ENCODE measurements around the gene MYO5C. TPM values are rescaled to one million over a fixed set of nuclear protein-coding genes. Genes with fewer than 3 reads are reported as not detected.
A peak's percentile ranks its signal among the peaks of the same experiment; 100 is the strongest.

The MYO5C gene
- total and polyA plus RNA-seq, 10 of the 15 experiments (the other 5 are each of a cell fraction or from before 2014, with no cell fraction given), result 0.29 to 1.3 (median 0.75) TPM

- Histone ChIP-seq H3K27me3 (replicated peaks in 1 of 2; ENCODE audit: control insufficient read depth in 2 of 2, insufficient read depth in 2 of 2, low read length in 1 of 2) (no peaks in the 10 kb centered on the region), H3K4me1 (ENCODE audit: control insufficient read depth, insufficient read depth, low read length) (peaks cover 15% of the 10 kb centered on the region), H3K9me3 (replicated peaks; ENCODE audit: control insufficient read depth, insufficient read depth, low read length) (no peaks in the 10 kb centered on the region), H3K27ac (ENCODE audit: control insufficient read depth, insufficient read depth) (peak overlapping the region; percentile 83), H2AFZ (ENCODE audit: control insufficient read depth, low read depth, low read length) (peak overlapping the region; percentile 74; the same call in 1 of the 2 replicates), H3K4me2 (ENCODE audit: control insufficient read depth, insufficient read depth) (peak overlapping the region; percentile 76), H3K36me3 (ENCODE audit: control insufficient read depth in 2 of 2, insufficient read depth in 2 of 2, low read length in 1 of 2) (peaks cover 0 to 2% of the 10 kb centered on the region in 2 experiments; a peak in 1 of 4 replicates), H3K9ac (ENCODE audit: control insufficient read depth, insufficient read depth, low read length) (no peak overlapping the region), H4K20me1 (ENCODE audit: control insufficient read depth, insufficient read depth) (no peaks in the 10 kb centered on the region), H3K79me2 (ENCODE audit: control insufficient read depth, insufficient read depth, low read length) (no peaks in the 10 kb centered on the region), H3K4me3 (no peak overlapping the region)
- DNase-seq (ENCODE audit: low read depth, low spot score), result peak; percentile 55
- intact Hi-C loops (cut with micrococcal nuclease; ENCODE audit: unreplicated experiment) (loop anchor here (5.0 kb wide), 1 partner anchor 47 kb away; no protein-coding TSS in a partner anchor), in situ Hi-C loops (cut with MboI) (no loop called here)
- ChIA-PET SMC1A (ENCODE audit: uncharacterized antibody, unreplicated experiment) (interaction anchor here (0.8 to 2.5 kb wide), 6 partner anchors 19 to 156 kb away, joined by 3 to 20 read pairs (median 6); no protein-coding TSS in a partner anchor), RAD21 (ENCODE audit: unreplicated experiment) (interaction anchor here (1.0 to 1.9 kb wide), 3 partner anchors 17 to 426 kb away, joined by 3 to 5 read pairs (median 3); no protein-coding TSS in a partner anchor), POLR2A (interaction anchor here (0.6 kb wide), 1 partner anchor 302 kb away, joined by 3 read pairs; no protein-coding TSS in a partner anchor), CTCF (interaction anchor here (0.6 to 3.4 kb wide), 6 partner anchors 30 to 149 kb away, joined by 3 to 13 read pairs (median 3); no protein-coding TSS in a partner anchor)
- ATAC-seq, result peak; percentile 87
- peak; percentile 41 for FAIRE-seq
- TF ChIP-seq USF1 (IDR thresholded peaks at IDR 0.05; ENCODE audit: borderline replicate concordance, extremely low read length, insufficient read depth, low read depth, low read length) (peak; percentile 53), CREB1 (IDR thresholded peaks at IDR 0.05; ENCODE audit: low read depth) (0 out of 2 replicates have a peak, but pooled peaks have one; percentile 19), ETV6 (conservative IDR thresholded peaks at IDR 0.05 in 1 of 2, IDR thresholded peaks at IDR 0.05 in 1 of 2; ENCODE audit: borderline replicate concordance in 1 of 2, low read depth in 1 of 2) (no peak), BHLHE40 (IDR thresholded peaks at IDR 0.05; ENCODE audit: borderline replicate concordance in 1 of 2, low read depth in 2 of 2, low read length in 1 of 2) (peak in 1 of 2 experiments; percentile 33; a peak in 1 of 4 replicates), RELB (IDR thresholded peaks at IDR 0.05; ENCODE audit: low read depth) (no peak)
- no TSS peak for BruUV-seq (replicated peaks)
- WGBS (ENCODE audit: insufficient coverage, insufficient replicate concordance, low lambda C conversion rate, missing lambda C conversion rate), result 2% methylated on average over 6 of the region's 6 CpGs
These were observed 13.5 kb upstream of the MYO5C start for GRCh38 chr15:52309154-52309548.

Measured in GM12878 (cell line).